ENCODE measurements around the gene XPNPEP1.

DNA sequence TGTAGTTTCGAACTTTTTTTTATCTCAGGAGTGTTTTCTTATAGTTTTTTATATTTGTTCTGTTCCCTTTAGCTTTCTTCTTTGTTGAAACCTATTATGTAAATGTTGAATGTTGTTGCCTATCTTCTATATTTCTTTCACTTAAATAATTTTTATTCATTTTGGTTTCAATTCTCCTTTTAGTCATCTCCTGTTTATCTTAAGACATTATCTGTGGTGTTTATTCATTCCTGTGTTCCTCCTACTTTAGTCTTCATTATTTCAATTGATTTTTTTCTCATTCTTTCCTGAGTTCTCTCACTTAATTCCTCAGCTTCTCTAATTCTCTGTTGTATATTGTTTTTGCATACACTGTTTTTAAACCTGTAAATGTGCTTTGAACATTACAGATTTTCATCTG, 64.1 kb downstream of the XPNPEP1 start:
- TF ChIP-seq ZNF274 (IDR thresholded peaks at IDR 0.05; ENCODE audit: low read depth, low read length) (no peak), YY1 (IDR thresholded peaks at IDR 0.05; ENCODE audit: insufficient read depth, insufficient read length) (no peak), SUZ12 (IDR thresholded peaks at IDR 0.05; ENCODE audit: extremely low read depth, insufficient read depth, insufficient read length) (no peak)
